RWPE2 (cell line): ENCODE data around the gene IFI30.

ENCODE experiments used
- ATAC-seq: fragments of 200-7000 bp; cut with Tn5 transposase; 3 replicates; pipeline ENCODE4 v1.9.1; 2021; ENCODE audit warnings: low read depth
- DNase-seq: peaks from one replicate; pipeline ENCODE4 v3.0.0-alpha.2; 2020; ENCODE audit warnings: low spot score
- H3K27ac ChIP-seq: fragments of 450-650 bp; 2 replicates; pipeline ENCODE4 v1.5.1; 2017; ENCODE audit warnings: mild to moderate bottlenecking; ENCODE audit not compliant: poor library complexity, severe bottlenecking
- H3K27me3 ChIP-seq: fragments of 250-450 bp; sonication (Bioruptor Pico); 2 replicates; pipeline ENCODE4 v1.5.1; 2021; ENCODE audit warnings: mild to moderate bottlenecking, moderate library complexity; ENCODE audit not compliant: insufficient read depth, poor library complexity, severe bottlenecking
- H3K36me3 ChIP-seq: fragments of 250-450 bp; sonication (Bioruptor Pico); 2 replicates; pipeline ENCODE4 v1.5.1; 2020; ENCODE audit warnings: low read depth, mild to moderate bottlenecking, moderate library complexity
- H3K4me1 ChIP-seq: fragments of 250-450 bp; sonication (Bioruptor Pico); 2 replicates; pipeline ENCODE4 v1.5.1; 2021; ENCODE audit warnings: mild to moderate bottlenecking, moderate library complexity; ENCODE audit not compliant: insufficient read depth, poor library complexity, severe bottlenecking
- H3K4me3 ChIP-seq: fragments of 250-450 bp; sonication (Bioruptor Pico); 2 replicates; pipeline ENCODE4 v1.5.1; 2021; ENCODE audit warnings: mild to moderate bottlenecking, moderate library complexity; ENCODE audit not compliant: severe bottlenecking
- H3K9me3 ChIP-seq: fragments of 250-450 bp; sonication (Bioruptor Pico); 2 replicates; pipeline ENCODE4 v1.5.1; 2021; ENCODE audit warnings: mild to moderate bottlenecking, moderate library complexity; ENCODE audit not compliant: severe bottlenecking
- CTCF ChIP-seq: fragments of 450-650 bp; IDR thresholded peaks from one replicate; pipeline ENCODE4 v1.5.1; 2017; ENCODE audit warnings: mild to moderate bottlenecking, moderate library complexity; ENCODE audit not compliant: poor library complexity, severe bottlenecking

The IFI30 gene

GRCh38 chr19:18152442-18152816 lies 21.2 kb upstream of the IFI30 start:
- Histone ChIP-seq H3K9me3 (no peaks in the 10 kb centered on the region), H3K27ac (peak overlapping the region; percentile 86), H3K4me1 (peaks cover 10% of the 10 kb centered on the region), H3K27me3 (no peaks in the 10 kb centered on the region), H3K4me3 (peak overlapping the region; percentile 74), H3K36me3 (peaks cover 7% of the 10 kb centered on the region; the same call in 1 of the 2 replicates)
- peak; percentile 92 for DNase-seq
- peak; percentile 74 for TF ChIP-seq CTCF
- ATAC-seq: peak; percentile 59

GRCh38 chr19:18152817-18153555 lies 20.6 kb upstream of the IFI30 start, which contains the start of gene PIK3R2:
TSS of gene PIK3R2 (plus strand) at chr19:18153163. CDS start at chr19:18155880, 2,717 bp downstream.
- Histone ChIP-seq H3K9me3 (no peaks in the 10 kb centered on the region), H3K4me3 (peak within 1 kb of the TSS; percentile 74), H3K36me3 (peaks cover 7% of the 10 kb centered on the region; the same call in 1 of the 2 replicates), H3K4me1 (peaks cover 16% of the 10 kb centered on the region), H3K27me3 (no peaks in the 10 kb centered on the region), H3K27ac (peak within 1 kb of the TSS; percentile 86)
- DNase-seq (peak; percentile 98), ATAC-seq (peak; percentile 86)
- peak; percentile 46 for TF ChIP-seq CTCF

GRCh38 chr19:18153556-18154134 lies 20.0 kb upstream of the IFI30 start:
- no peak for TF ChIP-seq CTCF
- Histone ChIP-seq H3K4me1 (peaks cover 18% of the 10 kb centered on the region), H3K36me3 (peaks cover 7% of the 10 kb centered on the region; the same call in 1 of the 2 replicates), H3K9me3 (no peaks in the 10 kb centered on the region), H3K4me3 (peak overlapping the region; percentile 74), H3K27ac (peak overlapping the region; percentile 86), H3K27me3 (no peaks in the 10 kb centered on the region)
- no peak for DNase-seq
- no peak for ATAC-seq

GRCh38 chr19:18155095-18156087 lies 18.2 kb upstream of the IFI30 start:
- H3K27ac ChIP-seq: peak overlapping the region; percentile 77
- no peak for TF ChIP-seq CTCF
- ATAC-seq (no peak), DNase-seq (no peak)
- H3K27me3 ChIP-seq: no peaks in the 10 kb centered on the region
- H3K4me1 ChIP-seq: peaks cover 18% of the 10 kb centered on the region
- no peak overlapping the region for H3K4me3 ChIP-seq
- no peaks in the 10 kb centered on the region for H3K9me3 ChIP-seq
- H3K36me3 ChIP-seq: peaks cover 8% of the 10 kb centered on the region
